IMR-90 (cell line): ENCODE results near the gene GOLGA1. TPM values are rescaled to one million over a fixed set of nuclear protein-coding genes. Genes with fewer than 3 reads are reported as not detected.

Experiments used
- ATAC-seq: fragments of 200-7000 bp; cut with Tn5 transposase; 2 replicates; pipeline ENCODE4 v1.9.1; 2020; ENCODE audit warnings: low read depth, mild to moderate bottlenecking, moderate library complexity
- BruUV-seq: library from RNA; stranded (reverse); fragments of 400-500 nt; replicated peaks from 2 replicates; lab custom pipeline; 2021; lab: Mats Ljungman, UMichigan
- CTCF ChIA-PET: fragments of 300-600 bp; formaldehyde crosslinking; extraction: SDS; loops from one replicate; lab custom pipeline; 2021; ENCODE audit warnings: antibody characterized with exemption; lab: Yijun Ruan, JAX
- POLR2A ChIA-PET: fragments of 300-600 bp; sonication (Branson Sonifier 250); formaldehyde crosslinking; loops from one replicate; lab custom pipeline; 2022; ENCODE audit warnings: antibody characterized with exemption; ENCODE audit not compliant: unreplicated experiment; lab: Charles Lee
- DNase-seq: peaks from one replicate; pipeline ENCODE4 v3.0.0; 2013
- H2AFZ ChIP-seq: replicated peaks from 2 replicates; pipeline ENCODE3; 2013; ENCODE audit warnings: low read length, mild to moderate bottlenecking; ENCODE audit not compliant: poor library complexity
- H2AK5ac ChIP-seq: 2 replicates; pipeline ENCODE4 v1.6.1; 2013; ENCODE audit warnings: low read depth, low read length, inconsistent platforms
- H2AK9ac ChIP-seq: replicated peaks from 2 replicates; pipeline ENCODE3; 2013; ENCODE audit warnings: mild to moderate bottlenecking, low read depth, low read length, moderate library complexity; ENCODE audit not compliant: poor library complexity
- H2BK120ac ChIP-seq: 2 replicates; pipeline ENCODE4 v1.6.1; 2013; ENCODE audit warnings: low read depth, low read length, inconsistent platforms
- H2BK15ac ChIP-seq: 3 replicates; pipeline ENCODE4 v1.6.1; 2013; ENCODE audit warnings: low read depth, low read length, inconsistent platforms
- H2BK20ac ChIP-seq: 2 replicates; pipeline ENCODE4 v1.6.1; 2013; ENCODE audit warnings: low read depth, mild to moderate bottlenecking, inconsistent platforms, low read length, moderate library complexity
- H2BK5ac ChIP-seq: 2 replicates; pipeline ENCODE4 v1.6.1; 2013; ENCODE audit warnings: mild to moderate bottlenecking, low read depth, low read length, inconsistent platforms; ENCODE audit not compliant: poor library complexity, severe bottlenecking
- H3K14ac ChIP-seq: replicated peaks from 2 replicates; pipeline ENCODE4 v1.6.1; 2013; ENCODE audit warnings: low read depth, low read length, inconsistent platforms
- H3K18ac ChIP-seq: 2 replicates; pipeline ENCODE4 v1.6.1; 2013; ENCODE audit warnings: low read depth, low read length, control low read depth
- H3K23ac ChIP-seq: 2 replicates; pipeline ENCODE4 v1.6.1; 2013; ENCODE audit warnings: low read depth, low read length, inconsistent platforms
- H3K27ac ChIP-seq: 2 replicates; pipeline ENCODE4 v1.5.1; 2013; ENCODE audit warnings: mild to moderate bottlenecking, control low read depth, low read length; ENCODE audit not compliant: insufficient read depth
- H3K27me3 ChIP-seq: 2 replicates; pipeline ENCODE4 v1.6.1; 2013; ENCODE audit warnings: low read length; ENCODE audit not compliant: control insufficient read depth, insufficient read depth
- H3K36me3 ChIP-seq: 2 replicates; pipeline ENCODE4 v1.6.1; 2013; ENCODE audit warnings: low read length, mixed read lengths; ENCODE audit not compliant: control insufficient read depth, insufficient read depth
- H3K4ac ChIP-seq: 2 replicates; pipeline ENCODE4 v1.6.1; 2013; ENCODE audit warnings: low read depth, low read length, inconsistent platforms
- H3K4me1 ChIP-seq: 2 replicates; pipeline ENCODE4 v1.6.1; 2013; ENCODE audit warnings: low read length, mixed read lengths; ENCODE audit not compliant: control insufficient read depth, insufficient read depth
- H3K4me2 ChIP-seq: 2 replicates; pipeline ENCODE4 v1.6.1; 2013; ENCODE audit warnings: low read depth, mild to moderate bottlenecking, control low read depth, low read length, moderate library complexity
- H3K4me3 ChIP-seq: 2 replicates; pipeline ENCODE4 v1.5.1; 2013; ENCODE audit warnings: low read depth, mild to moderate bottlenecking, control low read depth, low read length, moderate library complexity; ENCODE audit not compliant: insufficient read depth
- H3K56ac ChIP-seq: 2 replicates; pipeline ENCODE4 v1.6.1; 2013; ENCODE audit warnings: low read length, inconsistent platforms; ENCODE audit not compliant: insufficient read depth; ENCODE audit errors: extremely low read depth
- H3K79me1 ChIP-seq, 2 experiments: 2 replicates each; pipeline ENCODE4 v1.6.1; 2013; ENCODE audit warnings: low read length in 2 of 2, inconsistent platforms in 1 of 2, low read depth in 1 of 2
- H3K9ac ChIP-seq: 2 replicates; pipeline ENCODE4 v1.6.1; 2013; ENCODE audit warnings: low read depth, low read length, control low read depth
- H3K9me1 ChIP-seq: 2 replicates; pipeline ENCODE4 v1.6.1; 2013; ENCODE audit warnings: low read length, inconsistent platforms; ENCODE audit not compliant: insufficient read depth
- H3K9me3 ChIP-seq: 2 replicates; pipeline ENCODE4 v1.6.1; 2013; ENCODE audit warnings: low read length; ENCODE audit not compliant: control insufficient read depth, insufficient read depth
- H4K20me1 ChIP-seq: 2 replicates; pipeline ENCODE4 v1.6.1; 2013; ENCODE audit warnings: low read length, inconsistent platforms; ENCODE audit not compliant: insufficient read depth
- H4K5ac ChIP-seq: 2 replicates; pipeline ENCODE4 v1.6.1; 2013; ENCODE audit warnings: mild to moderate bottlenecking, low read depth, low read length, control low read depth
- H4K8ac ChIP-seq, 2 experiments: 2 replicates each; pipeline ENCODE4 v1.6.1; 2013; ENCODE audit warnings: low read depth in 2 of 2, low read length in 2 of 2, control low read depth in 1 of 2, inconsistent platforms in 1 of 2
- H4K91ac ChIP-seq: 2 replicates; pipeline ENCODE4 v1.6.1; 2013; ENCODE audit warnings: low read depth, low read length, inconsistent platforms; ENCODE audit not compliant: insufficient read depth
- MAZ ChIP-seq: IDR thresholded peaks from 2 replicates; pipeline ENCODE4 v1.6.1; 2012; ENCODE audit warnings: low read depth, mild to moderate bottlenecking, low read length, improper control_type of control experiment, moderate library complexity, borderline replicate concordance
- MXI1 ChIP-seq: IDR thresholded peaks from 2 replicates; pipeline ENCODE4 v1.6.1; 2012; ENCODE audit warnings: low read depth, mild to moderate bottlenecking, low read length, moderate library complexity, borderline replicate concordance
- WGBS, 2 experiments: methylation state at CpG; one replicate each; pipeline versions ENCODE4 v1.1.5 to v1.1.7; 2013; ENCODE audit warnings: missing lambda C conversion rate in 2 of 2; ENCODE audit not compliant: insufficient read length in 1 of 2; ENCODE audit errors: extremely low coverage in 2 of 2; 5-methylcytosine and 5-hydroxymethylcytosine counted together
- dilution Hi-C: fragments of 300-500 bp; cut with HindIII; formaldehyde crosslinking; loops from one replicate; pipeline ENCODE4 v1.14.3; 2018; ENCODE audit warnings: low sequenced_read_pairs; ENCODE audit not compliant: unreplicated experiment
- in situ Hi-C: fragments of 300-500 bp; cut with MboI; formaldehyde crosslinking; loops from 3 replicates; pipeline ENCODE4 v1.14.3; 2019; ENCODE audit warnings: low sequenced_read_pairs, inconsistent platforms, mixed read lengths
- intact Hi-C: fragments of 100-400 bp; cut with micrococcal nuclease; formaldehyde crosslinking; loops from 2 replicates; pipeline ENCODE4 v1.10.0; 2022
- polyA plus RNA-seq, 3 experiments: library from polyadenylated mRNA; depleted of rRNA; stranded (reverse); fragments of >200 nt; gene quantifications; 2 replicates each; pipeline ENCODE4 v1.2.3, GENCODE V29; 2012; ENCODE audit warnings: low replicate concordance in 1 of 3
- total RNA-seq: library from RNA; depleted of rRNA; stranded (reverse); fragments of >200 nt; gene quantifications from 2 replicates; pipeline ENCODE4 v1.2.3, GENCODE V29; 2012

GOLGA1 gene
- total and polyA plus RNA-seq, 2 of the 4 experiments (the other 2 are of a cell fraction) = 10.6 to 12.7 TPM

DNA sequence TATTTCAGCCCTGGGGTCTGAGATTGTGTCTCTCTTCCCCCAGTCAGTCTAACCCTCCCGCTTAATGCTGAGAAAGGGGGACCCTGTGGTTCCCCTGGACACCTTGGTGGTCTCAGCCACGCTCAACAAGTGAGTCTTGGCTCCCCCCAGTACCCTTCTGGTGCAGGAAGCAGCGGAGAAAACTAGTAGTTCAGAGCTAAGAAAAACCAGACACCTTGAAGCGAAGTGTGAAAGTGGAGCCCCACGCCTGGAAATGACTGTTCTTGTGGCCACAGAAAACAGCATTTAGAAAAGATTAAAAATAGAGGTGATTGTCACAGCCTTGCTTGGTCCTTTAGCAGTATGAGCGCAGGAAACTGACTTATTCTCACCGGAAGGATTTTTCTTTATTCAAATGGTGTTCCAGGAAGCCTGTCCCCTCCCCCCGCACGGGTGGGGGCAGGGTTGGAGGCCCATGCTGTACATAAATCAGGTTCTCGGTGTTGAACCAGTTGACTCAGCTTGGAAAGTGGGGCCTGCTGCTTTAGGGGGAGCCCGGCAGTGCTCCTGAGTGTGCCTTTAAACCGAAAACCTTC, 70.8 kb downstream of the GOLGA1 start:
- ATAC-seq = peak; percentile 2; the same call in 1 of the 2 replicates
- Histone ChIP-seq H3K18ac (peak overlapping the region; percentile 17), H3K4me3 (peak overlapping the region; percentile 69), H2BK15ac (peak overlapping the region; percentile 61; the same call in 1 of the 3 replicates), H4K91ac (peak overlapping the region; percentile 55), H3K9ac (peak overlapping the region; percentile 98), H3K4me2 (peak overlapping the region; percentile 98), H3K56ac (peak overlapping the region; percentile 94), H3K4me1 (peaks cover 22% of the 10 kb centered on the region), H3K27me3 (no peaks in the 10 kb centered on the region), H2AK5ac (peak overlapping the region; percentile 96), H2AK9ac (peak overlapping the region; percentile 97), H3K14ac (peak overlapping the region; percentile 90), H3K23ac (peak overlapping the region; percentile 96), H3K4ac (peak overlapping the region; percentile 86), H2AFZ (peak overlapping the region; percentile 88), H4K20me1 (peaks cover 46% of the 10 kb centered on the region), H2BK5ac (peak overlapping the region; percentile 86), H3K9me1 (peaks cover 16% of the 10 kb centered on the region; the same call in 1 of the 2 replicates), H3K79me1 (peaks cover 15 to 70% of the 10 kb centered on the region in 2 experiments; a peak in 3 of 4 replicates), H2BK120ac (peak overlapping the region; percentile 44; the same call in 1 of the 2 replicates), H2BK20ac (no peak overlapping the region), H4K8ac (peak overlapping the region; percentile 73 to 90; a peak in 3 of 4 replicates), H3K36me3 (peaks cover 25% of the 10 kb centered on the region), H4K5ac (peak overlapping the region; percentile 10; the same call in 1 of the 2 replicates), H3K27ac (peak overlapping the region; percentile 94), H3K9me3 (no peaks in the 10 kb centered on the region)
- in situ Hi-C loops = loop anchor here (10.0 kb wide), 1 partner anchor 275 kb away; the partner anchor contains the start of gene SCAI
- ChIA-PET POLR2A (no interaction called here), CTCF (no interaction called here)
- TSS peak; percentile 32 for BruUV-seq
- TF ChIP-seq MXI1 (no peak), MAZ (peak; percentile 63; the same call in 1 of the 2 replicates)
- dilution Hi-C loops = no loop called here
- DNase-seq = peak; percentile 37
- intact Hi-C loops = loop anchor here (2.0 to 5.0 kb wide), 2 partner anchors 273 to 502 kb away; partner anchors contain the start of gene SCAI
- WGBS, 2 experiments = 18% methylated on average over 4 of the region's 12 CpGs; no CpG with 5 or more reads in 1 of the 2 experiments
